Embryonic facial prominence (tissue), 1 donor: ENCODE results near the gene RPL9.
"Not testable (repeated sequence)": the region's sequence is repeated elsewhere in the genome, so short reads cannot be mapped to it uniquely, and the experiment has no call there.

Source experiments
- DNase-seq: peaks from one replicate; pipeline ENCODE4 v3.0.0-alpha.2; 2016; ENCODE audit errors: extremely low spot score

The RPL9 gene

DNA sequence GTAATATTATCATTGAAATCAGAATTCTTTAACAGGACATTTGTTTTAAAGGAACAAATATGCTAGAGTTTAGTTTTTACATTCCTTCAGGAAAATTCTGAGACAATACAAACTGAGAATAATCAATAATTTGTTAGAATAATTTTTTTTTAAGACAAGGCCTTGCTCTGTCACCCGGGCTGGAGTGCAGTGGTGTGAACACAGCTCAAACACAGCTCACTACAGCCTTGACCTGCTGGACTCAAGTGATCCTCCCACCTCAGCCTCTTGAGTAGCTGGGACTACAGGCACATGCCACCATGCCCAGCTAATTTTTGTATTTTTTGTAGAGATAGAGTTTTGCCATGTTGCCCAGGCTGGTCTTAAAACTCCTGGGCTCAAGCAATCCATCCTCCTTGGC is 33.4 kb downstream of the RPL9 start:
- DNase-seq, result not testable (repeated sequence)

DNA sequence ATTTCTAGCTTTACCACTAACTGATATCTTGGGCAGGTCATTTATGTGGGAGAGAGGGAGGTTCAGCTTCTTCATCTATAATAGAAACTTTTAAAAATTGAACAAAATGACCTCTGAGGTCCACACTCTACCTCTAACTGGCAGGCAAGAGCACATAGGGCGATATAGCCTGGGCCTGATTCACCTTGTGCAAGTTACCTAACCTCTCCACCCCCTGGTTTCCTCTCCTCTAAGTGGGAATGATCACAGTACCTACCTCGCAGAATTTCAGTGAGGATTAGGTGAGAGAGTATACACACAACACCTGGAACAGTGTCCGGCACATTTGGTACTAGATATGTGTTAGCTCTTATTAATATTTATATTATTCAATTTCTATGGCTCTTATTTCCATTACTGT is 36.5 kb downstream of the RPL9 start:
- DNase-seq, result no peak

DNA sequence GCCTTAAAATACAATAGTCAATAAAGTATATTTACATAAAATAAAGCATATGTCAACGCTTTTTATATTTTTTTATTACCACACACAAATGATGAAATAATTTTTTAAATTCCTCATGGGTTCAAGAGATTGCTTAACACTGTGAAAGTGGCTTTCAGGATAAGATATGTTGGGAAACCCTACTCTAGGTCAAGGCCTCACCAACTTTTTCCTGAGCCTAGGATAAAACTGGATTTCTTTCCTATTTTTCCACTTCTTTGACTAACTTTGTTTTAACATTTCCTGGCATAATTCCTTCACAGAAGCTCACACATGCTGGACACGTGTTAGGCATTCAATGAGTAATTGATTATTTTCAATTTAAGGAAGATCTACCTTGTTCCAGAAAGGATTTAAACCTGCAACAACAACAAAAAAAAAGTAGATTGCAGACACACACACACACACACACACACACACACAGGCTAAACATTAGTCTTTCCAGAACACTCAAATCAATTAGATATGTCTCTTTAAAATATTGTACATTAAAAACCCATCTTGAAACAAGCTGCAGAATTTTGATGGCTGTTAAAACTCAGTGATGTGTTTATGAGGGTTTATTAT is 42.9 kb downstream of the RPL9 start:
- DNase-seq, result no peak

DNA sequence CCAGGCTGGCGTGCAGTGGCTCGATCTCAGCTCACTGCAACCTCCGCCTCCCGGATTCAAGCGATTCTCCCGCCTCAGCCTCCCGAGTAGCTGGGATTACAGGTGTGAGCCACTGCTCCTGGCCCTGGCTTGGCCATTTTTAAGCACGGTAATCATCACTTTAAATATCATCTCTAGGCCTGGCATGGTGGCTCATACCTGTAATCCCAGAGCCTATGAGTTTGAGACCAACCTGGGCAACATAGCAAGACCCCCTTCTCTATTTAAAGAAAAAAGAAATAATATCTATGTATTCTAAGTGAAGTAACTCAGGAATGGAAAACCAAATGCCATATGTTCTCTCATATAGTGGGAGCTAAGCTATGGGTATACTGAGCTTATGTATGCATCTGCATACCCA is 47.2 kb downstream of the RPL9 start:
- DNase-seq, result not testable (repeated sequence)

DNA sequence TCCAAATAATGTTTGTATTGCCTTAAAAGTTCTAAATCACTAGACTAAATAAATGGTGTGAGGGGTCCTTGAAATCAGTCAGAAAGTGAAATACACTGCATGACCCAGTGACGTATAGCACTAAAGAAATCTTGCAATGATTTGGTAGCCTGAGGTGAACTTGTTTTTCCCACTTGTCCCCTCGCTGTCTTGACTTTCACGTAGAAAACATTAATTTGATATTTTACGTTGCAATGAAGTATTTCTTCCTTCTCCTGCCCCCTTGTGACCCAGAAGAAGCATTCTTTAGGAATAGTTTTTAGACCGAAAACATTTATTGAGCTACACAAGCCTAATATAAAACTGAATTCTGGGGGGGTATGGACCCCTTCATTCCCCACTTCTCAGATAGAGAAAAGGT is 48.3 kb downstream of the RPL9 start:
- no peak for DNase-seq

DNA sequence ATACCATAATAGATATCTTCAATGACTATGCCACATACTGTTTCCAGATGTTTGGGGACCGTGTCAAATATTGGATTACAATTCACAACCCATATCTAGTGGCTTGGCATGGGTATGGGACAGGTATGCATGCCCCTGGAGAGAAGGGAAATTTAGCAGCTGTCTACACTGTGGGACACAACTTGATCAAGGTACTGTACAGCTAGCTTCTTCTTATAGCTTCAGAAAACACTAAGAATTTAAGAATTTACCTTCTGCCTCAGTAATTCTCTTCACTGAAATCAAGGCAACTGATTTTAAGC is 51.2 kb downstream of the RPL9 start:
- no peak for DNase-seq

DNA sequence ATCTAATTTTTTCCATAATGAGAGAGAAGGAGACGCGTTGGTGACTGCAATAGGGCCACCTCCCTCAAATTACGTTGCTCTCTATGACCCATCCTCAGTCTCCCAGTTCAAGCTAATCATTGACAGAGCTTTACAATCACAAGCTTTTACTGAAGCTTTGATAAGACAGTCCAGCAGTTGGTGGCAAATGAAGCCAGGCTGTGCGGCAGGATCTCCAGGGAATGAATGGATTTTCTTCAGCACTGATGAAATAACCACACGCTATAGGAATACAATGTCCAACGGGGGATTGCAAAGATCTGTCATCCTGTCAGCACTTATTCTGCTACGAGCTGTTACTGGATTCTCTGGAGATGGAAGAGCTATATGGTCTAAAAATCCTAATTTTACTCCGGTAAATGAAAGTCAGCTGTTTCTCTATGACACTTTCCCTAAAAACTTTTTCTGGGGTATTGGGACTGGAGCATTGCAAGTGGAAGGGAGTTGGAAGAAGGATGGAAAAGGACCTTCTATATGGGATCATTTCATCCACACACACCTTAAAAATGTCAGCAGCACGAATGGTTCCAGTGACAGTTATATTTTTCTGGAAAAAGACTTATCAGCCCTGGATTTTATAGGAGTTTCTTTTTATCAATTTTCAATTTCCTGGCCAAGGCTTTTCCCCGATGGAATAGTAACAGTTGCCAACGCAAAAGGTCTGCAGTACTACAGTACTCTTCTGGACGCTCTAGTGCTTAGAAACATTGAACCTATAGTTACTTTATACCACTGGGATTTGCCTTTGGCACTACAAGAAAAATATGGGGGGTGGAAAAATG is 51.7 kb downstream of the RPL9 start, which contains the start of gene KLB:
TSS of gene KLB (plus strand) at position 168 of the 821 bp plus-strand sequence. CDS start at position 188, 20 bp downstream.
- no peak for DNase-seq
